ENCODE measurements around the gene RASL12.

Gene RASL12

GRCh38 chr15:65072617-65073016 lies 4.8 kb upstream of the RASL12 start:
- no peak for DNase-seq

DNA sequence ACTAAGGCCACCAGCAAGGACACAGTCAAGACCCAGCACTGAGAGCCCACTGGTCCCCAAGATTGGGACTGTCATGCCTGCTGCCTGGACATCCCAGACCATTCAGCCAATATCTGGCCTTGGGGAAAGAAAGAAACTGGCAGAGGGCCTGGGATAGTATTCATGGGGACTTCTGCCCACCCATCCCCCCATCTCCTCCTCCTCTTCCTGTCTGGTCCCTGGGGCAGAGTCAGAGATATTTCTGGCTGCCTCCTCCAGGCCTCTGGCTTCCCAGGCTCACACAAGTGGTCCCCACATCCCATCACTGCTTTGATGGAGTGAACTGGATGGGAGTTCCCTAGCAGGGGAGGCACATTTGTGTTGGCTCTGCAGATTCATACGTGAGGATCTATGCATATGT lies 4.2 kb upstream of the RASL12 start:
- no peak for DNase-seq

DNA sequence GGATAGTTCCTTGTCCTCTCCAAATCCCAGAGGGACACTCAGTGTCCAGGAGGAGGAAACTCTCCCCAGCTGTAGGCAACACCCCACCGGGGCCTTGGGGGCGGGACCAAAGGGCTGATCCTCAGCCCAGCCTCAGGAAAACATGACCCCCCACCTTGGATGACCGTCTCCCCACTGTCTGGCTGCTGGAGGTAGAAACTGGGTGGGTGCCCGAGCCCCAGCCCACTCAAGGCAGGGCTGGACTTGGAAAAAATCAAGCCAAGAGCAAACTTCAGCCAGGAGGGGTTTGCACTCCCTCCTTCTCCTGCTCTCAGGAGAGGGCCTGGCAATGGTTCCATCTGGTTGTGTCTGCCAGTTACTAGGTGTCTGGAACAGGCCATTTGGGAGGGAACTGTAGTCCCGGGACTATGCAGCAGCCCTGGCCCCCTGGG lies 3.6 kb upstream of the RASL12 start:
- DNase-seq: no peak

GRCh38 chr15:65069779-65070546 lies 2.2 kb upstream of the RASL12 start:
- DNase-seq: no peak

GRCh38 chr15:65069179-65069578 lies 1.4 kb upstream of the RASL12 start:
- no peak for DNase-seq

GRCh38 chr15:65068403-65068788 lies 605 bp upstream of the RASL12 start:
- no peak for DNase-seq

DNA sequence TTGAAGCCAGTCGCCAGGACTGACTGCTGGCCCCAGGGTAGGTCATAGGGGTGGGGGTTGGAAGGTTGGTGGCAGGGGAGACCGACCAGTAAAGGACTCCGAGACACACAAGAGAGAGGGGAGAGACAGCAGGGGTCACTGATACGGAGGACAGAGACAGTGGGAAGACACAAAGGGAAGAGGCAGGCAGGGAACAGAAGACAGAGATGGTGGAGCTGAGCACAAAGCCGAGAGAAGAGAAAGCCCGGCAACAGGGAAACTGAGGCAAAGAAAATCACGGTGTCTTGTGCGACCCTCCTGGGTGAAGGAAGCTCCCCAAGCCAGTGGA lies 510 bp downstream of the RASL12 start:
- DNase-seq: no peak

- DNase-seq: no peak
These were observed 1.0 kb downstream of the RASL12 start for GRCh38 chr15:65066635-65067316.

GRCh38 chr15:65066001-65066634 lies 1.7 kb downstream of the RASL12 start:
- DNase-seq: no peak

- DNase-seq: no peak
These were observed 5.1 kb downstream of the RASL12 start for GRCh38 chr15:65062726-65063125.

DNA sequence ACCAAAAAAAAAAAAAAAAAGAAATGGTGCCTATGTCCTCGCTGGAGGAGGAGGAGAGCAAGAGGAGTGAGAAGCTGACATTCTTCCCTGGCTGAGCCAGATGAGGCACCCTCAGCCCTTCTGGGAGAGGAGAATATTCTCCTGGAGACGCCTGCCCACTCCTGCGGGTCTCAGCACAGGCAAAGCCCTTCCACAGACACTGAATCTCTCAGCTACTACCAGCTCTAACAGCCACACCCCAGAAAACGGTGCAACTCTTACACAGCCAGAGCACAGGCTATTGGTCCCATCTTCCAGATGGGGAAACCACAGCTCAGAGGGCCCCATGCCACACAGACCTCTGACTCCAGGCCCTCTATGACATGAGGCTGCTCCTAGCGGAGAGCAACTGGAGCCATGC lies 5.7 kb downstream of the RASL12 start:
- DNase-seq: no peak

DNA sequence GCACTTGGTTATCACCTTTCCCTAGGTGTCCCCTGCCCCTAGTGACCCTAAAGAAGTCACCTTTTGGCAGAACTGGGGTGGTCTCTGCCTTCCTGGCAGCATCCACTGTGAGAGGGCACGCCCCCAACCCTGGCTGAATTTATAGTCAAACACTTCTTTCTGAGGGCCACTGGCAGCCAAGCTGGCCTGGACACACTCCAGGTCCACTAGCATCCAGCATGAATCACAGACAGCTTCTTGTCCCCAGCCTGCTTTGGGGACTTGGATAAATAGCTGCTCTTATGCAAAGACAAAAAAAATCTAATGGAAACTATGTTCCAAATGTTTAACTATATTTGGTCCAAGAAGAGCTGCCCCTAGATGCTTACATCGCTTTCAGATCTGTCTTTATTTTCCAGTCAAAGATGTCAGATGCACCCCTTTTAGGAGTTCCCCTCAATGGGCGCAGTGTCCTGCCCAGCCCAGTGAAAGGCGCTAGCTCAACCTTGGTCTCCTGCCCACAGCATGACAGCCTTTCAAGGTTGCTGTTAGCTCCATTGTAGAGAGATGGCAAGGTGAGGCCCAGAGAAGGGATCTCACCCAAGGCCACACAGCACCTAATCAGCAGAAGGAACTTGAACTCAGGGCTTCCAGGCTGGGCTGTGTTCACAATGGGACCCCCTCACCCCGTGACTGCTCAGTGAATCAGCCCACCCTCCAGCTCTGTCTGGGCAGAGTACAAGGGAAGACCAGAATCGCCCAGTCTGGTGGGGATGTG lies 7.0 kb downstream of the RASL12 start:
- DNase-seq: no peak

- no peak for DNase-seq
These were observed 7.7 kb downstream of the RASL12 start for GRCh38 chr15:65059931-65060596.

DNA sequence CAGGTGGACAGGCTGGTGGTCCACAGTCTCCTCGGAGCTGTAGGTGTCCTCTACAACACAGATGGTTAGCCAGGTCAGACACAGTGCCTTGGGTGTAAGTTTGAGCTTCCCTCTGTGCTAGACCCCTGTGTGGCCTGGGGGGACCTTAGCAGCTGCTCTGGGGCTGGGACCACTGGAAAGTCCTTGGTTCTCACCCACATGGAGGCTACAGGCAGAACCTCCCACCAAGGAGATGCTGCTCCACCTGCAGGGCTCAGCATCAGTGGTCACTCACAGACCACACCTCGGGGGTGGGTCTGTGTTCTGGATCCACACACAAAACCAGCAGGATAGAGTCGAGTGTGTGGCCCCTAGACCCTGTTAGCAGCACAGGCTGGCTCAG lies 8.4 kb downstream of the RASL12 start:
- no peak for DNase-seq

DNA sequence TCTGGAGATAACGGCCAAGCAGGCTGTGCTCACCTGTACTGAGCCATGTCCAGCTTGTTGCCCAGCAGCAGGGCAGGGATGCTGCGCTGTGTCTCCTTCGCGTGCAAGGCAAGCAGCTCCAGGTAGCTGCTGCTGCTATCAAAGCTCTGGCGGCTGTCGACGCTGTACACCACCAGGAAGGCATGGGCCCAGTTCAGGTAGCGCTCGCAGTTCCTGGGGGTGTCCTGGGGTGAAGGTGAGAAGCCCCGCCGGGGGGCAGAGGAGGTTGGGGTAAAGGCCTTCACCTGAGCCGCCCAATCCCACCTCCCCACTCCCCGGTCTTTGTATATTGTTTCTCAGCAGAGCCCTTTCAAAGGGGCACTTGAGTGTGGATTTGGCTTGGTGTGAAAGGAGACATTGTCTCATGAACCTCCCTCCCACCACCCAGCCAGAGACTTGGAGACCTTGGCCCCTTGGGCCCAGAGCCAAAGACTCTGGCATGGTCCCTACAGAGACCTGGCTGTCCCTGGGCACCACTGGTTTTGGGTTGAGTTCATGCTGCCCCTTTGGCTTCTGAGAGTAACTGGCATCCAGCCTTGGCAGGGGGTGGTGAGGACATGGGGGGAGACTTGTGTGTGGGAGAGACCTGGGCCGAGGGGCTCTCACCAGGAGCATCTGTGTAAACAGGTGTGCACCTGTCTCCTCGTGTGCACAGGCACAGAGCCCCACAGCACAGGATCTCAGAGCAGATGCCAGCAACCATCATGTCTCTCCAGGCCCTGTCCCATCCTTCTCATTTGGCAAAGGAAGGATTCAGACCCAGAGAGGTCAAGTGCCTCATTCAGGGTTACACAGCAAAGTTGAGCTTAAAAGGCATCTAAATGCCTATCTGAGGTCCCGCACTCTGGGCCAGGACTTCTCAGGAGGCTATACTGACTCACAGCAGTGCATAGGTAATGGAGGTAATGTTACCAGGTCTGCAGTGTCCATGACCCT lies 9.1 kb downstream of the RASL12 start:
- DNase-seq: no peak

DNA sequence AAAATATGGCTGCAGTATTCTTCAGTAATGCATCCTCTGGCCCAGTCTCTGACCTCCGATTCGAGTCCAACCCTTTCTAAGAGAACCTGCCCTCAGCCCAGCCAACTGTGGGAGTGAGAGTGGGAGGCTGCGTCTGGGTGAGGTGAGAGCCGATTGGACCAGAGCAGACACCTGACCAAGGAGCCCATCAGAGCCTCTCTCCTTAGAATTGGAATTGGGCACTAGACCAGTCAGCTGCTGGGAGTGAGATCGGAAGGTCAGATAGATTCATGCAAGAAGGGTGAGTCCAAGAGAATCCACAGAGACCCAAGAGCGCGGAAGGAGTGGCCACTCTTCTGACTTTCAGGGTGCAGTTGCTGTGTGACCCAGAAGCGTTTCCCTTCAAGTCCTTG lies 10.2 kb downstream of the RASL12 start:
- no peak for DNase-seq

DNA sequence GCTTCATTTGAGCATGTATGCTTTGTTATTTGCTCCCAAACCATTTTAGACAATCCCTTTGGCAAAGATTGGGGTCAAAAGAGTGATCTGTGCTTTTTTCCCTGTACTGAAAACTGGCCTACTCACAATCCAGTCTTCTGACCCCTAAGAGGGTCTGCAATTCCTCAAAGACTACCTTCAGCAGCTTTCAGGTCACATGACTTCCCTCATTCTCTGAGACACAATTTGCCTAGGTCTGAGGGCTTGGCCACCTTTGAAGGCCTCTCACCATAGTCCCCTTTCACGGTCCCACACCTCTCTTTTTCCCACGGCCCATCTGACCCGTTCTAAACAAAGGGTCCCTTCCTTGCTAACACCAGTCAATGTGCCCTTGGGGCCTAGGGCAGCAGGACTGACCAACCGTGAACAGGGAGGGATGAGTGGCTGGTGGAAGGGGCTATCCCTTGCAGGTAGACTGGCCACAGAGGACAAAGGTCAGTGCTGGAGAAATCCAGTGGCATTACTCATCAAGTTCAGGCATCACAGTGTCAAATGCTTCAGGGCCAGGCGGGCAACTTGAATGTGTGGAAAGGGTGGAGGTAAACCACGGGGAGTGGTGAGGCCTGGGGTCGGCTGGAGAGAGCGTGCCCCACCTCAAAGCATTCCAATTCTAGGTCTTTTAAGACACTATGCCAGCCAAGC lies 10.8 kb downstream of the RASL12 start:
- no peak for DNase-seq

DNA sequence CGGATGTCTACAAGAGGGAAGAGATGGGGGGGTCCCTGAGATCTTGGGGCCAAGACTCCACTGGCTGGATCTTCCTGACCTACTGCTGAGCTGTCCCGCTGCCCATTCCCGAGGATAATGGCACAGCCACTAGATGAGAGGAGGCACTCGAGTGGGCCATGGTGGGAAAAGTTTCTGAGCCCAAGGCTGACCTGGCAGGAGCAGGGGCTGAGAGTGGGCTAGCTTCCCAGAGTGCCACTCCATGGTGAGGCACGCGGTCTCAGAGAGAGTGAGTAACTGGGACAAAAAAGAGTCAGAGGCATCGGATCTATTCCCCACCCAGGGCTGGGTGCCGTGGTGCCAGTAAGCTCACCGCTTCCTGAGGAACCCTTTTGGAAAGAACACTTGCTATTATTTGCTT lies 11.7 kb downstream of the RASL12 start:
- DNase-seq: no peak

- DNase-seq: no peak
These were observed 12.5 kb downstream of the RASL12 start for GRCh38 chr15:65055201-65055870.
